ENCODE results near the gene LAMA3.
"Not testable (repeated sequence)": the region's sequence is repeated elsewhere in the genome, so short reads cannot be mapped to it uniquely, and the experiment has no call there.

LAMA3 gene

GRCh38 chr18:23727707-23728493 is 38.6 kb downstream of the LAMA3 start:
- no peak for DNase-seq (ENCODE audit: low read depth)

GRCh38 chr18:23730857-23731256 is 41.6 kb downstream of the LAMA3 start:
- DNase-seq (ENCODE audit: low read depth): no peak

GRCh38 chr18:23731861-23732260 is 42.6 kb downstream of the LAMA3 start:
- DNase-seq (ENCODE audit: low read depth): no peak

GRCh38 chr18:23732439-23732838 is 43.2 kb downstream of the LAMA3 start:
- no peak for DNase-seq (ENCODE audit: low read depth)

- not testable (repeated sequence) for DNase-seq (ENCODE audit: low read depth)
These were observed 44.0 kb downstream of the LAMA3 start for GRCh38 chr18:23733265-23733664.

- no peak for DNase-seq (ENCODE audit: low read depth)
These were observed 44.6 kb downstream of the LAMA3 start for GRCh38 chr18:23733895-23734294.

GRCh38 chr18:23735021-23735464 is 45.8 kb downstream of the LAMA3 start:
- no peak for DNase-seq (ENCODE audit: low read depth)

GRCh38 chr18:23737578-23737977 is 48.3 kb downstream of the LAMA3 start:
- DNase-seq (ENCODE audit: low read depth): no peak

- no peak for DNase-seq (ENCODE audit: low read depth)
These were observed 48.9 kb downstream of the LAMA3 start for GRCh38 chr18:23738151-23738550.

GRCh38 chr18:23738575-23738974 is 49.3 kb downstream of the LAMA3 start:
- DNase-seq (ENCODE audit: low read depth): no peak

GRCh38 chr18:23740105-23740830 is 51.0 kb downstream of the LAMA3 start:
- DNase-seq (ENCODE audit: low read depth): peak; percentile 13

- DNase-seq (ENCODE audit: low read depth): not testable (repeated sequence)
These were observed 52.7 kb downstream of the LAMA3 start for GRCh38 chr18:23741967-23742366.

GRCh38 chr18:23743733-23744333 is 54.6 kb downstream of the LAMA3 start:
- no peak for DNase-seq (ENCODE audit: low read depth)

GRCh38 chr18:23745366-23745765 is 56.1 kb downstream of the LAMA3 start:
- no peak for DNase-seq (ENCODE audit: low read depth)

- no peak for DNase-seq (ENCODE audit: low read depth)
These were observed 57.6 kb downstream of the LAMA3 start for GRCh38 chr18:23746851-23747250.

- DNase-seq (ENCODE audit: low read depth): no peak
These were observed 63.1 kb downstream of the LAMA3 start for GRCh38 chr18:23752363-23752762.

- no peak for DNase-seq (ENCODE audit: low read depth)
These were observed 63.5 kb downstream of the LAMA3 start for GRCh38 chr18:23752796-23753195.

GRCh38 chr18:23756590-23757436 is 67.6 kb downstream of the LAMA3 start:
- no peak for DNase-seq (ENCODE audit: low read depth)

- no peak for DNase-seq (ENCODE audit: low read depth)
These were observed 68.1 kb downstream of the LAMA3 start for GRCh38 chr18:23757437-23757733.

- DNase-seq (ENCODE audit: low read depth): no peak
These were observed 69.0 kb downstream of the LAMA3 start for GRCh38 chr18:23758281-23758680.

- no peak for DNase-seq (ENCODE audit: low read depth)
These were observed 72.7 kb downstream of the LAMA3 start for GRCh38 chr18:23761941-23762340.

GRCh38 chr18:23763343-23763742 is 74.1 kb downstream of the LAMA3 start:
- no peak for DNase-seq (ENCODE audit: low read depth)
